NOMO-1 treated with DMSO at 0.1 percent for 48 hours (cell line): ENCODE measurements around the gene P2RY8.

Experiments used
- DNase-seq: peaks from one replicate; lab custom pipeline; 2025; ENCODE audit not compliant: unreplicated experiment; lab: John Stamatoyannopoulos, UW

Gene P2RY8

DNA sequence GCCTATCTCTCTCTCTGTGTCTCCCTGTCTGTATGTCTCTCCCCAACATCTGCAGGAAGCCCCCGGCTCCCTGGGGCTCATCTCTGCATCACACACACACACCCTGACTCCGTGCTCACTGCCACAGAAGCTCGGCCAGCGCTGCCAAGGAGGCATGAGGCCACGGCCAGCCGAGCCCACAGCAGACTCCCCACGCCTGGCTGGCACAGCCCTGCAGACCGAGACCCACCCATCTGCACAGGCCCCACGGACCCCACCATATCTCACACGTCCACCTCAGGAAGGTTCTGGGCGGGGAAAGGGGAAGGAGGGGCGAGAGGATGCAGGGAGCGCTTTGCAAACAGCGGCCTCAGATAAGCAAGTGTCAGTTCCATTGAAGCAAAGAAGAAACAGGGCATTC is 116.6 kb downstream of the P2RY8 start:
- no peak for DNase-seq

DNA sequence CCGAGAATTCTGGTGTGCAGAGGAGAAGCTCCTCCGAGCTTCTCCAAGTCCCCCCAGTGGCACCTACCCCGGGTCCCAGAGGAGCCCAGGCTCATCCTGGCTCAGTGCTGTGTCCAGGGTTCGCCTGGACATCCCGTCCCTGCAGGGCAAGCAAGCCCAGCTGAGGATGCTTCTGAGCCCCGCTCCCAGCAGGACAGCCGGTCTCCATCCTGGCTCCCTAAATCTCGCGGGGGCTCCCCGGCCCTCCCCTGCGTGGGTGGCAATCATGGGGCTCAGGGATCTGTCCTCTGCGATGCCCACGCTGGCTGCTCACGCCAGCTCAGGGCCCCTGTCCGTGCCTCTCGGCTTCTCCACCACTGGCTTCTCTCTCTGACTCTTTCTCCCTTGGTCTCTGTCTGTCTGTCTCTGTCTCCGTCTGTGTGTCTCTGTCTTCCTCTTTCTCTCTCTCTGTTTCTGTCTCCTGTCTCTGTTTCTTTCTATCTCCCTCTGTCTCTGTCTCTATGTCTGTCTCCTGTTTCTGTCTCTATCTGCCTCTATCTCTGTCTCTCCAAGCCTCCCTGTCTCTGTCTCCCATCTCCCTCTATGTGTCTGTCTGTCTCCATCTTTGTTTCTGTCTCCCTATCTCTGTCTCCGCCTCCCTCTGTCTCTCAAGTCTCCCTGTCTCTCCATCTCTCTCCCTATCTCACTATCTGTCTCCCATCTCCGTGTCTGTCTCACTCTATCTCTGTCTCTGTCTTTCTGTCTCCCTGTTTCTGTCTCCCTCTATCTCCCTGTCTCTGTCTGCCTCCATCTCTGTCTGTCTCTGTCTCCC is 117.2 kb downstream of the P2RY8 start:
- no peak for DNase-seq

DNA sequence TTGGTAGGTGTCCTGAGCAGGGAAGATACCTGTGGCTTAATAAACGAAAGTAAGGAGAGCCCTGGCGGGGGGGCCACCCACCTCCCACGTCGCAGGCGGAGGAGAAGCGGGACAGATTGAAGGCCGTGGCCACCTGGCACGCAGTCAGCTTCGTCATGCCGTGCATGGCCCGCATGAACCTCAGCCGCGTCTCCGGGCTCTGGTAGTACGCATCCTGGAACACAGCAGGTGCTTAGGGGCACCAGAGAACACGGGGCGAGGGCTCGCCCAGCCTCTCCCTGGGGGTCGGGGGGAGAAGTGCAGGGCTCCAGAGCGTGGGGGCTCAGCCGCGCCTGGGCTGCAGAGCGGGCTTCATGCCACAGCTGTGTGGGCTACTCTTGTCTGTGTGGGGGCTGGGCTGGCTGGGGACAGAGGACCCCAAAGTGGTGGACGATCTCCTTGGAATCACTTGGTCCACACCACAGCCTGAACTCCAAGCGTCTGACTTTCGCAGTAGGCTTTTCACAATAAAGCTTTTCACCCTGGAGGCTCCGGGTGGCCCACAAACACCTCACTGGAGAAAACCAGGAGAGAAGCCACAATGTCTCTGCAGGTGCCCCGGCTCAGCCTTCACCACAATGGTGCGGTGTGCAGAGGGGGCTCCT is 118.0 kb downstream of the P2RY8 start:
- no peak for DNase-seq

DNA sequence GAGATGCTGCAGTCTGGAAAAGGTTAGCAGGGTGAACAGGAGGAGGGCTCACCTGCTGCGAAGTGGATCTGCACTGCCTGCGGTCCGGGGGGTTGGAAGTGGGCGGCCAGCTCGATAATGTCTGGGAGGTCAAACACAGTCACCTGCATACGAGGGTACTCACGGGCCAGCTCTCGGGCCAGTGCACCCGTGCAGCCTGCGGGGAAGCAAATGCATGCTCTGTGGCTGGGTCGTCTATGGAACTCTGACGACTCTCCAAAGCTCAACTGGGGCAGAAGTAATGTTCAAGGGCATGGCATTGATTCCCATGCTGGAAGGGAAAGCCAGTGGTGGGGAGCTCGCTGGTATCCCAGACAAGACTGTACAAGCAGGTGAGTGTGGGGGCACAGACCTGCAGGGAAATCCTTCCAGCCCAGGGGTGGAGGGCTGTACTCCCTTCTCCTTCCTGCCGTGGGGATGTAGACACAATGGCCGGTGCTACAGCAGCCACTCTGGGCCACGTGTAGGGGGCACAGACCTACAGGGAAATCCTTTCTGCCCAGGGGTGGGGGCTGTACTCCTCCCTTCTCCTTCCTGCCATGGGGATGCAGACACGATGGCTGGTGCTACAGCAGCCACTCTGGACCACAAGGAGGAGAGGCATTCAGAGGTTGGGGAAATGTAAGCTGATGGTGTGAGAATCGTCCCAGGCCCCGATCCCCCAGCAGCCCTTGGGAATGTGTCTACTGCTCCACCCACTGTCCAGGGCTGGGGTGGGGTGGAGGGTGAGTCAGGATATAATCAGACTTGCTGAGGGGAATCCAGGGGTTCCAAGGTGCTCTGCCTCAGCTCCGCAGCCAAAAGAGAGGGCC is 118.8 kb downstream of the P2RY8 start:
- DNase-seq = no peak

DNA sequence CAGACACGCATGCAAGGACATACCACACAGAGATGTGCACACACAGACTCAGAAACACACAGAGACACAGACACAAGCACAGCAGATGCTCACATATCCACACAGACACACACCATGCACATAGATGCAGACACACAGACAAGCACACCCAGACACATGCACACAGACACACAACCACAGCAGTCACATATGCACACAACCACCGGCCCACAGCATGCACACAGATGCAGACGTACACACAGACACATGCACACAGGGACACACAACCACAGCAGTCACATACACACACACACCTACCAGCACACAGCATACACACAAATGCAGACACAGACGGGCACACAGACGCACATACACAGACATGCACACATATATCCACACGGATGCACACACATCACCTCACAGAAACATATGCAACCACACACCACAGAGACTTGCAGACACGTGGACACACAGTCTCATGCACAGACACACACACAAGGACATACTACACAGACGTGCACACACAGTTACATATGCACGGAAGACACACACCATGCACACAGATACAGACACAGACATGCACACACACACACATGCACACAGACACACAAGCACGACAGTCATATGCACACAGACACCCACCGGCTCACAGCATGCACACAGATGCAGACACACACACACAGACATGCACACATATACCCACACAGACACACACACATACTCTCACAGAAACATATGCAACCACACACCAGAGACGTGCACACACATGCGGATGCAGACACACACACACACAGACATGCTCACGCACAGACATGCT is 119.8 kb downstream of the P2RY8 start:
- DNase-seq = no peak

DNA sequence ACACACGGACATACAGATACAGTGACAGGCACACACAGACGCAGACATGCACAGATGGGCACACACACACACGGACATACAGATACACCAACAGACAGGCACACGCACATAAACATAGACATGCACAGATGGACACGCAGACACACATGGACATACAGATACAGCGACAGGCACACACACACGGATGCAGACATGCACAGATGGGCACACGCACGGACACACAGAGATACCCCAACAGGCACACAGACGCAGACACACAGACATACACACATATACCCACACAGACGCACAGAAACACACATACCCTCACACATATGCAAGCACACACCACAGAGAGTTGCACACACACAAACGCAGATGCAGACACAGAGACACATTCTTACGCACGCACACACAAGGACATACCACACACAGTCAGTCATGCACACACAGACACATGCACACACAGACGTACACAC is 120.6 kb downstream of the P2RY8 start:
- no peak for DNase-seq
